GM19193 (cell line): ENCODE results near the gene RHBDD3.

Source experiments
- POLR2A ChIP-seq: IDR thresholded peaks from 4 replicates; pipeline ENCODE4 v1.6.1; 2011; ENCODE audit not compliant: insufficient read depth, insufficient read length; ENCODE audit errors: extremely low read depth

RHBDD3 gene

GRCh38 chr22:29268511-29269229 is 889 bp upstream of the RHBDD3 start:
- no peak for TF ChIP-seq POLR2A

- no peak for TF ChIP-seq POLR2A
These were observed 321 bp downstream of the RHBDD3 start for GRCh38 chr22:29267462-29267857.

- no peak for TF ChIP-seq POLR2A
These were observed 968 bp downstream of the RHBDD3 start for GRCh38 chr22:29266564-29267461.

GRCh38 chr22:29265929-29266328 is 1.9 kb downstream of the RHBDD3 start:
- no peak for TF ChIP-seq POLR2A

- TF ChIP-seq POLR2A = no peak
These were observed 2.5 kb downstream of the RHBDD3 start for GRCh38 chr22:29265305-29265704.

- peak; percentile 12 for TF ChIP-seq POLR2A
These were observed 3.9 kb downstream of the RHBDD3 start for GRCh38 chr22:29263791-29264276.

GRCh38 chr22:29260601-29261315 is 7.0 kb downstream of the RHBDD3 start:
- TF ChIP-seq POLR2A = no peak

- TF ChIP-seq POLR2A = no peak
These were observed 7.7 kb downstream of the RHBDD3 start for GRCh38 chr22:29260031-29260560.

- TF ChIP-seq POLR2A = no peak
These were observed 8.4 kb downstream of the RHBDD3 start for GRCh38 chr22:29259253-29259899.

GRCh38 chr22:29258407-29259252 is 9.2 kb downstream of the RHBDD3 start:
- no peak for TF ChIP-seq POLR2A

GRCh38 chr22:29257751-29258181 is 10.0 kb downstream of the RHBDD3 start:
- TF ChIP-seq POLR2A = no peak

GRCh38 chr22:29256606-29257325 is 11.0 kb downstream of the RHBDD3 start:
- TF ChIP-seq POLR2A = no peak

- no peak for TF ChIP-seq POLR2A
These were observed 12.6 kb downstream of the RHBDD3 start for GRCh38 chr22:29255064-29255621.

GRCh38 chr22:29254286-29254660 is 13.5 kb downstream of the RHBDD3 start:
- no peak for TF ChIP-seq POLR2A
